SK-N-SH treated with all-trans-retinoic acid at 6 μM for 48 hours (cell line): ENCODE data around the gene XRCC3.

Source experiments
- ATAC-seq: fragments of 200-7000 bp; cut with Tn5 transposase; 3 replicates; pipeline ENCODE4 v1.9.1; 2020; ENCODE audit warnings: mild to moderate bottlenecking, moderate library complexity
- ARNTL ChIP-seq: fragments of 450-650 bp; formaldehyde crosslinking; IDR thresholded peaks from 2 replicates; pipeline ENCODE4 v1.5.0; 2020; ENCODE audit warnings: low read depth, mild to moderate bottlenecking, moderate library complexity, borderline replicate concordance
- BACH2 ChIP-seq: fragments of 250-450 bp; sonication (Bioruptor Pico); IDR thresholded peaks from 2 replicates; pipeline ENCODE4 v1.9.0; 2021; ENCODE audit warnings: mild to moderate bottlenecking, borderline replicate concordance
- CSDC2 ChIP-seq: fragments of 250-450 bp; sonication (Bioruptor Pico); IDR thresholded peaks from 2 replicates; pipeline ENCODE4 v1.5.0; 2020; ENCODE audit warnings: mild to moderate bottlenecking, moderate library complexity
- ESRRG ChIP-seq: fragments of 250-450 bp; sonication (Bioruptor Pico); IDR thresholded peaks from 2 replicates; pipeline ENCODE4 v1.6.1; 2021; ENCODE audit warnings: mild to moderate bottlenecking
- GLIS3 ChIP-seq: fragments of 250-450 bp; sonication (Bioruptor Pico); IDR thresholded peaks from 2 replicates; pipeline ENCODE4 v1.5.0; 2020; ENCODE audit warnings: mild to moderate bottlenecking, moderate library complexity
- ISL1 ChIP-seq: fragments of 250-450 bp; sonication (Bioruptor Pico); IDR thresholded peaks from 2 replicates; pipeline ENCODE4 v2.1.2; 2022; ENCODE audit warnings: mild to moderate bottlenecking, moderate library complexity
- OSR1 ChIP-seq: fragments of 250-450 bp; sonication (Bioruptor Pico); IDR thresholded peaks from 2 replicates; pipeline ENCODE4 v1.8.0; 2022; ENCODE audit warnings: moderate library complexity, mild to moderate bottlenecking, inconsistent platforms
- POU6F1 ChIP-seq: fragments of 250-450 bp; sonication (Bioruptor Pico); IDR thresholded peaks from 2 replicates; pipeline ENCODE4 v1.8.0; 2021; ENCODE audit warnings: low read depth, mild to moderate bottlenecking, moderate library complexity, borderline replicate concordance
- PPARA ChIP-seq: fragments of 250-450 bp; sonication (Bioruptor Pico); IDR thresholded peaks from 2 replicates; pipeline ENCODE4 v1.5.0; 2020; ENCODE audit warnings: mild to moderate bottlenecking, borderline replicate concordance
- RARB ChIP-seq: fragments of 250-450 bp; sonication (Bioruptor Pico); IDR thresholded peaks from 2 replicates; pipeline ENCODE4 v1.8.0; 2021; ENCODE audit warnings: mild to moderate bottlenecking, moderate library complexity
- SNAI2 ChIP-seq: fragments of 250-450 bp; sonication (Bioruptor Pico); IDR thresholded peaks from 2 replicates; pipeline ENCODE4 v1.5.0; 2020; ENCODE audit warnings: mild to moderate bottlenecking, moderate library complexity
- TCF4 ChIP-seq: fragments of 250-450 bp; sonication (Bioruptor Pico); IDR thresholded peaks from 2 replicates; pipeline ENCODE4 v1.8.0; 2021; ENCODE audit warnings: mild to moderate bottlenecking, moderate library complexity, borderline replicate concordance
- TOX ChIP-seq: fragments of 250-450 bp; sonication (Bioruptor Pico); IDR thresholded peaks from 2 replicates; pipeline ENCODE4 v1.8.0; 2021; ENCODE audit warnings: mild to moderate bottlenecking, moderate library complexity, borderline replicate concordance
- TSHZ2 ChIP-seq: fragments of 250-450 bp; sonication (Bioruptor Pico); IDR thresholded peaks from 2 replicates; pipeline ENCODE4 v1.5.0; 2020; ENCODE audit warnings: mild to moderate bottlenecking, moderate library complexity
- ZC3H10 ChIP-seq: fragments of 250-450 bp; sonication (Bioruptor Pico); IDR thresholded peaks from 2 replicates; pipeline ENCODE4 v1.5.1; 2021; ENCODE audit warnings: mild to moderate bottlenecking, moderate library complexity
- ZFP3 ChIP-seq: fragments of 250-450 bp; sonication (Bioruptor Pico); IDR thresholded peaks from 2 replicates; pipeline ENCODE4 v1.5.0; 2020; ENCODE audit warnings: mild to moderate bottlenecking, moderate library complexity
- ZFP30 ChIP-seq: fragments of 450-650 bp; formaldehyde crosslinking; IDR thresholded peaks from 2 replicates; pipeline ENCODE4 v1.5.0; 2022; ENCODE audit warnings: mild to moderate bottlenecking, moderate library complexity
- ZNF565 ChIP-seq: fragments of 450-650 bp; formaldehyde crosslinking; conservative IDR thresholded peaks from 2 replicates; pipeline ENCODE4 v1.5.0; 2020; ENCODE audit warnings: low read depth, mild to moderate bottlenecking, moderate library complexity
- ZNF70 ChIP-seq: fragments of 450-650 bp; formaldehyde crosslinking; IDR thresholded peaks from 2 replicates; pipeline ENCODE4 v1.5.0; 2020; ENCODE audit warnings: mild to moderate bottlenecking, moderate library complexity
- ZNF8 ChIP-seq: fragments of 450-650 bp; formaldehyde crosslinking; IDR thresholded peaks from 2 replicates; pipeline ENCODE4 v1.5.0; 2020; ENCODE audit warnings: mild to moderate bottlenecking, moderate library complexity
- TF ChIP-seq, protein P1 (sequence below): fragments of 250-450 bp; sonication (Bioruptor Pico); IDR thresholded peaks from 2 replicates; pipeline ENCODE4 v1.8.0; 2020; ENCODE audit warnings: mild to moderate bottlenecking, moderate library complexity, borderline replicate concordance
- TF ChIP-seq, protein P2 (sequence below): fragments of 250-450 bp; sonication (Bioruptor Pico); IDR thresholded peaks from 2 replicates; pipeline ENCODE4 v1.5.1; 2020; ENCODE audit warnings: low read depth, mild to moderate bottlenecking, moderate library complexity

The XRCC3 gene

GRCh38 chr14:103695296-103696069, 19.8 kb downstream of the XRCC3 start:
- ATAC-seq, result no peak
- TF ChIP-seq, protein P1, sequence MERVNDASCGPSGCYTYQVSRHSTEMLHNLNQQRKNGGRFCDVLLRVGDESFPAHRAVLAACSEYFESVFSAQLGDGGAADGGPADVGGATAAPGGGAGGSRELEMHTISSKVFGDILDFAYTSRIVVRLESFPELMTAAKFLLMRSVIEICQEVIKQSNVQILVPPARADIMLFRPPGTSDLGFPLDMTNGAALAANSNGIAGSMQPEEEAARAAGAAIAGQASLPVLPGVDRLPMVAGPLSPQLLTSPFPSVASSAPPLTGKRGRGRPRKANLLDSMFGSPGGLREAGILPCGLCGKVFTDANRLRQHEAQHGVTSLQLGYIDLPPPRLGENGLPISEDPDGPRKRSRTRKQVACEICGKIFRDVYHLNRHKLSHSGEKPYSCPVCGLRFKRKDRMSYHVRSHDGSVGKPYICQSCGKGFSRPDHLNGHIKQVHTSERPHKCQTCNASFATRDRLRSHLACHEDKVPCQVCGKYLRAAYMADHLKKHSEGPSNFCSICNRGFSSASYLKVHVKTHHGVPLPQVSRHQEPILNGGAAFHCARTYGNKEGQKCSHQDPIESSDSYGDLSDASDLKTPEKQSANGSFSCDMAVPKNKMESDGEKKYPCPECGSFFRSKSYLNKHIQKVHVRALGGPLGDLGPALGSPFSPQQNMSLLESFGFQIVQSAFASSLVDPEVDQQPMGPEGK (CRISPR knock-in tag), result no peak
- TF ChIP-seq POU6F1 (CRISPR knock-in tag) (no peak), TCF4 (CRISPR knock-in tag) (no peak)
- TF ChIP-seq, all 23 proteins: peak for 0

GRCh38 chr14:103694572-103695026, 20.7 kb downstream of the XRCC3 start:
- no peak for ATAC-seq
- TF ChIP-seq ESRRG (no peak), TSHZ2 (no peak), ZNF70 (no peak), ZFP30 (no peak), ZC3H10 (no peak), POU6F1 (CRISPR knock-in tag) (no peak), ZNF8 (CRISPR knock-in tag) (no peak), ZNF565 (CRISPR knock-in tag) (no peak), ARNTL (CRISPR knock-in tag) (no peak), ISL1 (no peak), SNAI2 (CRISPR knock-in tag) (no peak), PPARA (CRISPR knock-in tag) (no peak), BACH2 (no peak), OSR1 (CRISPR knock-in tag) (no peak), CSDC2 (CRISPR knock-in tag) (no peak), RARB (CRISPR knock-in tag) (no peak), ZFP3 (CRISPR knock-in tag) (no peak), TOX (no peak), TCF4 (CRISPR knock-in tag) (no peak)
- TF ChIP-seq, protein P2, sequence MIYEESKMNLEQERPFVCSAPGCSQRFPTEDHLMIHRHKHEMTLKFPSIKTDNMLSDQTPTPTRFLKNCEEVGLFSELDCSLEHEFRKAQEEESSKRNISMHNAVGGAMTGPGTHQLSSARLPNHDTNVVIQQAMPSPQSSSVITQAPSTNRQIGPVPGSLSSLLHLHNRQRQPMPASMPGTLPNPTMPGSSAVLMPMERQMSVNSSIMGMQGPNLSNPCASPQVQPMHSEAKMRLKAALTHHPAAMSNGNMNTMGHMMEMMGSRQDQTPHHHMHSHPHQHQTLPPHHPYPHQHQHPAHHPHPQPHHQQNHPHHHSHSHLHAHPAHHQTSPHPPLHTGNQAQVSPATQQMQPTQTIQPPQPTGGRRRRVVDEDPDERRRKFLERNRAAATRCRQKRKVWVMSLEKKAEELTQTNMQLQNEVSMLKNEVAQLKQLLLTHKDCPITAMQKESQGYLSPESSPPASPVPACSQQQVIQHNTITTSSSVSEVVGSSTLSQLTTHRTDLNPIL (CRISPR knock-in tag), result no peak
- TF ChIP-seq, all 23 proteins: peak for 0

DNA sequence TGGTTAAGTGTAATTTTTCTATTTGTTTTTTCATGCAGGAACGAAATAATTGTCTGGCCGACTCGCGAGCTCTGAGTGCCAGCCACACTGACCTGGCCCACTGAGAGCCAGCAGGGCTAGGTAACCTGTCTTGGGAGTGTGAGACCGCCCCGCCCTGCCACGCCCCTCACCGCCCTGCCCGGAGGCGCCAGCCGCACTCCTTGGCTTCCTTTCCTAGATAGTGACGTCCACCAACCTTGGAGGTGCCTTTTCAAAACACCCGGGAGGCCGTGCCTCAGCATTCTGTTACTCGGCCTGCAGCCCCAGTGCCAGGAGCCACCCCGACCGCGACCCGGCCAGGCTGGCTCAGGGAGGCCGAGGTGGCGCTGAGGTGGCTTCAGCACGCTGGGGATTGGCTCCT, 21.7 kb downstream of the XRCC3 start:
- no peak for TF ChIP-seq CSDC2 (CRISPR knock-in tag)
- no peak for TF ChIP-seq ZFP3 (CRISPR knock-in tag)
- TF ChIP-seq GLIS3, result no peak
- TF ChIP-seq ARNTL (CRISPR knock-in tag), result no peak
- no peak for TF ChIP-seq ESRRG
- no peak for TF ChIP-seq ZC3H10
- no peak for TF ChIP-seq PPARA (CRISPR knock-in tag)
- TF ChIP-seq ZNF565 (CRISPR knock-in tag), result no peak
- TF ChIP-seq POU6F1 (CRISPR knock-in tag), result no peak
- no peak for TF ChIP-seq RARB (CRISPR knock-in tag)
- TF ChIP-seq, protein P1 (CRISPR knock-in tag), result no peak
- no peak for TF ChIP-seq OSR1 (CRISPR knock-in tag)
- no peak for TF ChIP-seq BACH2
- no peak for ATAC-seq
